ENCODE results near the gene CARS1.

DNA sequence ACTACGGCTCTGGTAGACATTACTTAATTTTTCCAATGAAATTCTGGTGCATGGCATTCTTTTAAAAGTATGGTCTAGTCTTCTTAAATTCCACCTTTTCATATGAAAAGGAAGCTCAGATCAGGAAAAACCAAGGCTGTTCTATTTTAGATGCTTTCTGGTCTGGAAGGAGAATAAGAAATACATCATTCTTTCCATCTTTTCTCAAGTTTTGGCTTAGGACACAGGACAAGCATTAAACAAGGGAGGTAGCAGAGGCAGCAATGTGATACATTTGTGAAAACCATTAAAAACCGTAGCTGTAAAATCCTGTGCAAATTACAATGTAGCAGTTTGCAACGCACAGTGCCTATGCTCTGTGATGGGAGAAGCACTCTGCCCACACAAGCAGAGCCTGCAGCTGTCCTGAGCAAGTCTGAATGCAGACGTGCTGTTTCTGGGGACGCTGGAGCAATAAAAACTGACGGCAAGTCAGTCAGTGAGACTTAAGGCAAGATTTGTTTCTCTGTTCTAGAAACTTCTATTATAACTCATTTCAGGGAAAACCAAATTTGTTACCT is 88.8 kb downstream of the CARS1 start:
- TF ChIP-seq, protein P1, sequence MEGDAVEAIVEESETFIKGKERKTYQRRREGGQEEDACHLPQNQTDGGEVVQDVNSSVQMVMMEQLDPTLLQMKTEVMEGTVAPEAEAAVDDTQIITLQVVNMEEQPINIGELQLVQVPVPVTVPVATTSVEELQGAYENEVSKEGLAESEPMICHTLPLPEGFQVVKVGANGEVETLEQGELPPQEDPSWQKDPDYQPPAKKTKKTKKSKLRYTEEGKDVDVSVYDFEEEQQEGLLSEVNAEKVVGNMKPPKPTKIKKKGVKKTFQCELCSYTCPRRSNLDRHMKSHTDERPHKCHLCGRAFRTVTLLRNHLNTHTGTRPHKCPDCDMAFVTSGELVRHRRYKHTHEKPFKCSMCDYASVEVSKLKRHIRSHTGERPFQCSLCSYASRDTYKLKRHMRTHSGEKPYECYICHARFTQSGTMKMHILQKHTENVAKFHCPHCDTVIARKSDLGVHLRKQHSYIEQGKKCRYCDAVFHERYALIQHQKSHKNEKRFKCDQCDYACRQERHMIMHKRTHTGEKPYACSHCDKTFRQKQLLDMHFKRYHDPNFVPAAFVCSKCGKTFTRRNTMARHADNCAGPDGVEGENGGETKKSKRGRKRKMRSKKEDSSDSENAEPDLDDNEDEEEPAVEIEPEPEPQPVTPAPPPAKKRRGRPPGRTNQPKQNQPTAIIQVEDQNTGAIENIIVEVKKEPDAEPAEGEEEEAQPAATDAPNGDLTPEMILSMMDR (IDR thresholded peaks at IDR 0.05) = no peak
- no peak for TF ChIP-seq POLR2AphosphoS5 (IDR thresholded peaks at IDR 0.05; ENCODE audit: insufficient read depth in 1 of 2, low read depth in 1 of 2)

Measured in vagina (tissue), 2 donors.